NCI-H2171 treated with DMSO at 0.1 percent for 48 hours (cell line): ENCODE data around the gene CD248.

Experiments
- DNase-seq: peaks from one replicate; lab custom pipeline; 2025; lab: John Stamatoyannopoulos, UW

The CD248 gene

GRCh38 chr11:66275984-66276612, 40.7 kb downstream of the CD248 start:
- DNase-seq, result no peak

GRCh38 chr11:66275396-66275795, 41.4 kb downstream of the CD248 start:
- DNase-seq, result no peak

GRCh38 chr11:66274219-66274618, 42.6 kb downstream of the CD248 start:
- DNase-seq, result no peak

GRCh38 chr11:66272596-66272995, 44.2 kb downstream of the CD248 start:
- DNase-seq, result no peak

- no peak for DNase-seq
These were observed 45.0 kb downstream of the CD248 start for GRCh38 chr11:66271816-66272215.

GRCh38 chr11:66268952-66269905, 47.6 kb downstream of the CD248 start:
- peak; percentile 31 for DNase-seq

GRCh38 chr11:66268244-66268951, 48.4 kb downstream of the CD248 start, which contains the start of gene RAB1B:
RAB1B (plus strand) TSS chr11:66268639; CDS start chr11:66268680, 41 bp downstream.
- DNase-seq, result peak; percentile 99

- DNase-seq, result peak; percentile 77
These were observed 49.2 kb downstream of the CD248 start for GRCh38 chr11:66267379-66268243.

GRCh38 chr11:66267039-66267378, 49.8 kb downstream of the CD248 start:
- no peak for DNase-seq

- no peak for DNase-seq
These were observed 50.3 kb downstream of the CD248 start for GRCh38 chr11:66266378-66267038.

- DNase-seq, result no peak
These were observed 51.1 kb downstream of the CD248 start for GRCh38 chr11:66265531-66266377.

- no peak for DNase-seq
These were observed 51.9 kb downstream of the CD248 start for GRCh38 chr11:66264914-66265313.
